ENCODE measurements around the gene EVC2. TPM values are rescaled to one million over a fixed set of nuclear protein-coding genes. Genes with fewer than 3 reads are reported as not detected.

EVC2 gene
- total and polyA plus RNA-seq, 9 of the 15 experiments (the other 6 are each of a cell fraction or from before 2014, with no cell fraction given): 0.03 to 0.55 (median 0.38) TPM; not detected in 1

GRCh38 chr4:5651089-5651488, 57.3 kb downstream of the EVC2 start:
- no peak overlapping the region for H3K9ac ChIP-seq (ENCODE audit: insufficient read depth in 1 of 2, low read depth in 2 of 2, low read length in 2 of 2)
- no peak for ATAC-seq
- BruUV-seq (replicated peaks): no TSS peak
- TF ChIP-seq COPS2 (conservative IDR thresholded peaks at IDR 0.05): no peak
- no peak for TF ChIP-seq ZNF551 (CRISPR knock-in tag; IDR thresholded peaks at IDR 0.05)
- TF ChIP-seq HDAC3 (IDR thresholded peaks at IDR 0.05; ENCODE audit: borderline replicate concordance, partially characterized antibody): no peak
- TF ChIP-seq DMBX1 (CRISPR knock-in tag; IDR thresholded peaks at IDR 0.05; ENCODE audit: borderline replicate concordance): no peak
- in situ Hi-C loops (cut with MboI): no loop called here
- POLR2A ChIA-PET: no interaction called here
- H4K20me1 ChIP-seq (replicated peaks; ENCODE audit: control insufficient read depth, insufficient read depth, low read length): 0 out of 2 replicates have a peak, but pooled peaks cover 3% of the 10 kb centered on the region
- H3K9me3 ChIP-seq (replicated peaks; ENCODE audit: control insufficient read depth, insufficient read depth, low read depth, low read length): no peaks in the 10 kb centered on the region
- H2AFZ ChIP-seq (ENCODE audit: low read depth, low read length): no peak overlapping the region
- H3K4me1 ChIP-seq (replicated peaks in 1 of 2; ENCODE audit: control insufficient read depth in 2 of 2, insufficient read depth in 2 of 2, low read length in 2 of 2): no peaks in the 10 kb centered on the region
- CTCF ChIA-PET (ENCODE audit: low intra/inter-chr PET ratio): no interaction called here
- H3K4me2 ChIP-seq (ENCODE audit: insufficient read depth, low read length): no peak overlapping the region
- H3K36me3 ChIP-seq (ENCODE audit: control insufficient read depth, insufficient read depth, low read length): no peaks in the 10 kb centered on the region
- no peak for FAIRE-seq
- peaks cover 0 to 5% of the 10 kb centered on the region in 2 experiments; a peak in 1 of 5 replicates for H3K27me3 ChIP-seq (ENCODE audit: control insufficient read depth in 2 of 2, insufficient read depth in 2 of 2, low read length in 2 of 2)
- no peak for DNase-seq (ENCODE audit: extremely low read depth in 1 of 4, low spot score in 3 of 4)
- WGBS (ENCODE audit: insufficient coverage, low coverage, missing lambda C conversion rate): 5% methylated on average over 6 of the region's 6 CpGs
- no peaks in the 10 kb centered on the region for H3K9me1 ChIP-seq (ENCODE audit: control insufficient read depth, insufficient read depth, low read length)
- H3K4me3 ChIP-seq: no peak overlapping the region
- intact Hi-C loops (cut with micrococcal nuclease): no loop called here
- no peaks in the 10 kb centered on the region for H3K79me2 ChIP-seq (ENCODE audit: control insufficient read depth, insufficient read depth, low read length)
- H3K27ac ChIP-seq (ENCODE audit: extremely low read depth, low read depth, low read length): no peak overlapping the region

- POLR2A ChIA-PET: interaction anchor here (0.5 kb wide), 1 partner anchor 174 kb away, joined by 3 read pairs; no protein-coding TSS in a partner anchor
- intact Hi-C loops (cut with micrococcal nuclease): no loop called here
- no peak for FAIRE-seq
These were observed 58.3 kb downstream of the EVC2 start for GRCh38 chr4:5650040-5650439.

More at GRCh38 chr4:5650040-5650439, 58.3 kb downstream of the EVC2 start:
- no peaks in the 10 kb centered on the region for H3K36me3 ChIP-seq (ENCODE audit: control insufficient read depth, insufficient read depth, low read length)
- H3K27ac ChIP-seq (ENCODE audit: extremely low read depth, low read depth, low read length): no peak overlapping the region
- no peaks in the 10 kb centered on the region for H3K9me1 ChIP-seq (ENCODE audit: control insufficient read depth, insufficient read depth, low read length)
- H3K4me2 ChIP-seq (ENCODE audit: insufficient read depth, low read length): no peak overlapping the region
- no TSS peak for BruUV-seq (replicated peaks)
- TF ChIP-seq HMG20B (CRISPR knock-in tag; IDR thresholded peaks at IDR 0.05) (no peak), SPI1 (IDR thresholded peaks at IDR 0.05; ENCODE audit: borderline replicate concordance, low read depth, low read length) (peak; percentile 60)
- no peaks in the 10 kb centered on the region for H3K9me3 ChIP-seq (replicated peaks; ENCODE audit: control insufficient read depth, insufficient read depth, low read depth, low read length)
- peaks cover 0 to 5% of the 10 kb centered on the region in 2 experiments; a peak in 1 of 5 replicates for H3K27me3 ChIP-seq (ENCODE audit: control insufficient read depth in 2 of 2, insufficient read depth in 2 of 2, low read length in 2 of 2)
- 0 out of 2 replicates have a peak, but pooled peaks cover 3% of the 10 kb centered on the region for H4K20me1 ChIP-seq (replicated peaks; ENCODE audit: control insufficient read depth, insufficient read depth, low read length)
- CTCF ChIA-PET (ENCODE audit: low intra/inter-chr PET ratio): no interaction called here
- H3K4me3 ChIP-seq: no peak overlapping the region
- in situ Hi-C loops (cut with MboI): no loop called here
- H3K9ac ChIP-seq (ENCODE audit: insufficient read depth in 1 of 2, low read depth in 2 of 2, low read length in 2 of 2): no peak overlapping the region
- no peaks in the 10 kb centered on the region for H3K79me2 ChIP-seq (ENCODE audit: control insufficient read depth, insufficient read depth, low read length)
- no peak for ATAC-seq
- no peaks in the 10 kb centered on the region for H3K4me1 ChIP-seq (replicated peaks in 1 of 2; ENCODE audit: control insufficient read depth in 2 of 2, insufficient read depth in 2 of 2, low read length in 2 of 2)
- DNase-seq (ENCODE audit: extremely low read depth in 1 of 4, low spot score in 3 of 4): no peak
- 6% methylated on average over 2 of the region's 3 CpGs for WGBS (ENCODE audit: insufficient coverage, low coverage, missing lambda C conversion rate)
- H2AFZ ChIP-seq (ENCODE audit: low read depth, low read length): no peak overlapping the region
